Neutrophil (primary cell): ENCODE data around the gene ADH7.
"Not testable (repeated sequence)": the region's sequence is repeated elsewhere in the genome, so short reads cannot be mapped to it uniquely, and the experiment has no call there.

Source experiments
- H3K27ac ChIP-seq: fragments of 200-600 bp; sonication (generic); 2 replicates; pipeline ENCODE4 v1.5.1; 2016; ENCODE audit warnings: mild to moderate bottlenecking, moderate library complexity
- H3K27me3 ChIP-seq: fragments of 200-600 bp; sonication (generic); 2 replicates; pipeline ENCODE4 v1.6.0; 2016; ENCODE audit warnings: mild to moderate bottlenecking
- H3K36me3 ChIP-seq: fragments of 200-600 bp; sonication (generic); 2 replicates; pipeline ENCODE4 v1.5.1; 2017
- H3K4me1 ChIP-seq, 2 experiments: fragments of 200-600 bp in 1 of 2; sonication (generic) in 1 of 2; 1 replicate in 1 of 2; 2 replicates in 1 of 2; pipeline versions ENCODE4 v1.5.1 to v1.6.1; 2013 to 2016; ENCODE audit warnings: low read depth in 1 of 2, low read length in 1 of 2, mild to moderate bottlenecking in 1 of 2, moderate library complexity in 1 of 2; ENCODE audit not compliant: control insufficient read depth in 1 of 2, insufficient read depth in 1 of 2
- H3K4me3 ChIP-seq, 2 experiments: fragments of 200-600 bp in 1 of 2; sonication (generic) in 1 of 2; 1 replicate in 1 of 2; 2 replicates in 1 of 2; pipeline ENCODE4 v1.5.1; 2013 to 2016; ENCODE audit warnings: low read depth in 1 of 2, low read length in 1 of 2, mild to moderate bottlenecking in 1 of 2, moderate library complexity in 1 of 2
- H3K9me3 ChIP-seq: fragments of 200-600 bp; sonication (generic); 2 replicates; pipeline ENCODE4 v1.5.1; 2016
- CTCF ChIP-seq: fragments of 200-600 bp; sonication (generic); IDR thresholded peaks from 2 replicates; pipeline ENCODE4 v1.5.1; 2016; ENCODE audit warnings: antibody characterized with exemption

Gene ADH7

GRCh38 chr4:99381588-99382175 lies 53.5 kb downstream of the ADH7 start:
- Histone ChIP-seq H3K9me3 (no peaks in the 10 kb centered on the region), H3K4me3 (no peak overlapping the region), H3K36me3 (no peaks in the 10 kb centered on the region), H3K27ac (no peak overlapping the region), H3K4me1 (no peaks in the 10 kb centered on the region), H3K27me3 (no peaks in the 10 kb centered on the region)
- TF ChIP-seq CTCF, result no peak

- no peaks in the 10 kb centered on the region for H3K9me3 ChIP-seq
Observed at GRCh38 chr4:99379571-99379970, 55.6 kb downstream of the ADH7 start.

GRCh38 chr4:99378876-99379275 lies 56.3 kb downstream of the ADH7 start:
- H3K9me3 ChIP-seq, result no peaks in the 10 kb centered on the region
- H3K27ac ChIP-seq, result no peak overlapping the region
- no peaks in the 10 kb centered on the region for H3K4me1 ChIP-seq
- TF ChIP-seq CTCF, result no peak
- no peak overlapping the region for H3K4me3 ChIP-seq
- H3K27me3 ChIP-seq, result no peaks in the 10 kb centered on the region
- H3K36me3 ChIP-seq, result no peaks in the 10 kb centered on the region

More at GRCh38 chr4:99379571-99379970, 55.6 kb downstream of the ADH7 start:
- H3K36me3 ChIP-seq, result no peaks in the 10 kb centered on the region
- no peaks in the 10 kb centered on the region for H3K4me1 ChIP-seq
- H3K4me3 ChIP-seq, result no peak overlapping the region
- H3K27ac ChIP-seq, result no peak overlapping the region
- TF ChIP-seq CTCF, result no peak
- H3K27me3 ChIP-seq, result no peaks in the 10 kb centered on the region

GRCh38 chr4:99377341-99377740 lies 57.8 kb downstream of the ADH7 start:
- not testable (repeated sequence) for H3K4me3 ChIP-seq, H3K9me3 ChIP-seq, H3K36me3 ChIP-seq, H3K4me1 ChIP-seq, H3K27ac ChIP-seq, H3K27me3 ChIP-seq

- not testable (repeated sequence) for H3K4me3 ChIP-seq, H3K36me3 ChIP-seq, H3K4me1 ChIP-seq, H3K27ac ChIP-seq, H3K9me3 ChIP-seq, H3K27me3 ChIP-seq
Observed at GRCh38 chr4:99372464-99372863, 62.7 kb downstream of the ADH7 start.

- H3K4me3 ChIP-seq, H3K27ac ChIP-seq, H3K36me3 ChIP-seq, H3K9me3 ChIP-seq, H3K27me3 ChIP-seq, H3K4me1 ChIP-seq: not testable (repeated sequence)
Observed at GRCh38 chr4:99367817-99368216, 67.3 kb downstream of the ADH7 start.

GRCh38 chr4:99366491-99366890 lies 68.7 kb downstream of the ADH7 start:
- H3K9me3 ChIP-seq, result no peaks in the 10 kb centered on the region
- H3K36me3 ChIP-seq, result no peaks in the 10 kb centered on the region

More at GRCh38 chr4:99366491-99366890, 68.7 kb downstream of the ADH7 start:
- Histone ChIP-seq H3K4me1 (no peaks in the 10 kb centered on the region), H3K27me3 (no peaks in the 10 kb centered on the region), H3K27ac (no peak overlapping the region), H3K4me3 (no peak overlapping the region)
- TF ChIP-seq CTCF, result no peak
